Measurements from ENCODE around the gene GPNMB.

Gene GPNMB

GRCh38 chr7:23226844-23227450, 19.6 kb upstream of the GPNMB start:
- no peak for DNase-seq (ENCODE audit: low read depth in 2 of 2)
- no peak for TF ChIP-seq CTCF (IDR thresholded peaks at IDR 0.05; ENCODE audit: low read depth, low read length)
- no peak overlapping the region for H3K4me3 ChIP-seq (replicated peaks in 1 of 2; ENCODE audit: low read depth in 2 of 2, low read length in 2 of 2)

- DNase-seq (ENCODE audit: low read depth in 2 of 2) = no peak
- no peak for TF ChIP-seq CTCF (IDR thresholded peaks at IDR 0.05; ENCODE audit: low read depth, low read length)
- no peak overlapping the region for H3K4me3 ChIP-seq (replicated peaks in 1 of 2; ENCODE audit: low read depth in 2 of 2, low read length in 2 of 2)
Observed at GRCh38 chr7:23228412-23228811, 18.2 kb upstream of the GPNMB start.

- H3K4me3 ChIP-seq (replicated peaks in 1 of 2; ENCODE audit: low read depth in 2 of 2, low read length in 2 of 2) = no peak overlapping the region
- TF ChIP-seq CTCF (IDR thresholded peaks at IDR 0.05; ENCODE audit: low read depth, low read length) = no peak
- DNase-seq (ENCODE audit: low read depth in 2 of 2) = no peak
Observed at GRCh38 chr7:23230641-23231101, 15.9 kb upstream of the GPNMB start.

- DNase-seq (ENCODE audit: low read depth in 2 of 2) = no peak
- no peak for TF ChIP-seq CTCF (IDR thresholded peaks at IDR 0.05; ENCODE audit: low read depth, low read length)
- no peak overlapping the region for H3K4me3 ChIP-seq (replicated peaks in 1 of 2; ENCODE audit: low read depth in 2 of 2, low read length in 2 of 2)
Observed at GRCh38 chr7:23232966-23233365, 13.6 kb upstream of the GPNMB start.

GRCh38 chr7:23234569-23235296, 11.8 kb upstream of the GPNMB start:
- no peak overlapping the region for H3K4me3 ChIP-seq (replicated peaks in 1 of 2; ENCODE audit: low read depth in 2 of 2, low read length in 2 of 2)
- no peak for DNase-seq (ENCODE audit: low read depth in 2 of 2)
- TF ChIP-seq CTCF (IDR thresholded peaks at IDR 0.05; ENCODE audit: low read depth, low read length) = no peak

GRCh38 chr7:23235813-23236221, 10.8 kb upstream of the GPNMB start:
- no peak for TF ChIP-seq CTCF (IDR thresholded peaks at IDR 0.05; ENCODE audit: low read depth, low read length)
- no peak overlapping the region for H3K4me3 ChIP-seq (replicated peaks in 1 of 2; ENCODE audit: low read depth in 2 of 2, low read length in 2 of 2)
- DNase-seq (ENCODE audit: low read depth in 2 of 2) = peak; percentile 23 to 75
